ENCODE results near the gene TAOK2. TPM values are rescaled to one million over a fixed set of nuclear protein-coding genes. Genes with fewer than 3 reads are reported as not detected.

Gene TAOK2
- total and polyA plus RNA-seq, 9 donors, result 28.0 to 43.3 (median 37.8) TPM

GRCh38 chr16:29962344-29962994 lies 11.2 kb upstream of the TAOK2 start:
- H3K9me3 ChIP-seq (replicated peaks; ENCODE audit: control insufficient read depth, low read depth, low read length), result no peaks in the 10 kb centered on the region
- H3K36me3 ChIP-seq (ENCODE audit: control insufficient read depth, insufficient read depth, low read length), result peaks cover 6% of the 10 kb centered on the region
- DNase-seq, result peak; percentile 80
- WGBS (ENCODE audit: insufficient coverage), result 0% methylated on average over 10 of the region's 18 CpGs
- H3K4me3 ChIP-seq (ENCODE audit: low read length), result peak overlapping the region; percentile 64
- H3K4me1 ChIP-seq (ENCODE audit: control insufficient read depth, insufficient read depth, low read length), result peaks cover 11% of the 10 kb centered on the region
- H3K27me3 ChIP-seq (ENCODE audit: control insufficient read depth, insufficient read depth, low read length), result no peaks in the 10 kb centered on the region
- peak overlapping the region; percentile 82 for H3K27ac ChIP-seq (ENCODE audit: low read length)

- Histone ChIP-seq H3K27ac (ENCODE audit: low read length) (peak overlapping the region; percentile 82), H3K36me3 (ENCODE audit: control insufficient read depth, insufficient read depth, low read length) (peaks cover 11% of the 10 kb centered on the region), H3K27me3 (ENCODE audit: control insufficient read depth, insufficient read depth, low read length) (no peaks in the 10 kb centered on the region), H3K4me1 (ENCODE audit: control insufficient read depth, insufficient read depth, low read length) (peaks cover 11% of the 10 kb centered on the region), H3K4me3 (ENCODE audit: low read length) (peak overlapping the region; percentile 64), H3K9me3 (replicated peaks; ENCODE audit: control insufficient read depth, low read depth, low read length) (no peaks in the 10 kb centered on the region)
- WGBS (ENCODE audit: insufficient coverage), result 87% methylated on average over 12 of the region's 14 CpGs
- no peak for DNase-seq
These were observed 10.5 kb upstream of the TAOK2 start for GRCh38 chr16:29963021-29963743.

- no peak for DNase-seq
- Histone ChIP-seq H3K4me1 (ENCODE audit: control insufficient read depth, insufficient read depth, low read length) (peaks cover 3% of the 10 kb centered on the region), H3K27me3 (ENCODE audit: control insufficient read depth, insufficient read depth, low read length) (no peaks in the 10 kb centered on the region), H3K4me3 (ENCODE audit: low read length) (no peak overlapping the region), H3K36me3 (ENCODE audit: control insufficient read depth, insufficient read depth, low read length) (peaks cover 29% of the 10 kb centered on the region), H3K9me3 (replicated peaks; ENCODE audit: control insufficient read depth, low read depth, low read length) (peaks cover 4% of the 10 kb centered on the region), H3K27ac (ENCODE audit: low read length) (no peak overlapping the region)
- WGBS (ENCODE audit: insufficient coverage), result 82% methylated on average over 2 of the region's 4 CpGs
These were observed 5.5 kb upstream of the TAOK2 start for GRCh38 chr16:29968205-29968604.

GRCh38 chr16:29971304-29971703 lies 2.4 kb upstream of the TAOK2 start:
- no peak overlapping the region for H3K4me3 ChIP-seq (ENCODE audit: low read length)
- H3K27ac ChIP-seq (ENCODE audit: low read length), result no peak overlapping the region
- H3K27me3 ChIP-seq (ENCODE audit: control insufficient read depth, insufficient read depth, low read length), result no peaks in the 10 kb centered on the region
- peaks cover 26% of the 10 kb centered on the region for H3K36me3 ChIP-seq (ENCODE audit: control insufficient read depth, insufficient read depth, low read length)
- H3K4me1 ChIP-seq (ENCODE audit: control insufficient read depth, insufficient read depth, low read length), result peaks cover 23% of the 10 kb centered on the region
- no peak for DNase-seq
- no CpG with 5 or more reads among the region's 8 CpGs for WGBS (ENCODE audit: insufficient coverage)
- peaks cover 5% of the 10 kb centered on the region for H3K9me3 ChIP-seq (replicated peaks; ENCODE audit: control insufficient read depth, low read depth, low read length)

GRCh38 chr16:29972500-29972899 lies 1.2 kb upstream of the TAOK2 start:
- Histone ChIP-seq H3K9me3 (replicated peaks; ENCODE audit: control insufficient read depth, low read depth, low read length) (peaks cover 5% of the 10 kb centered on the region), H3K4me3 (ENCODE audit: low read length) (no peak overlapping the region), H3K36me3 (ENCODE audit: control insufficient read depth, insufficient read depth, low read length) (peaks cover 24% of the 10 kb centered on the region), H3K27me3 (ENCODE audit: control insufficient read depth, insufficient read depth, low read length) (no peaks in the 10 kb centered on the region), H3K4me1 (ENCODE audit: control insufficient read depth, insufficient read depth, low read length) (peaks cover 35% of the 10 kb centered on the region), H3K27ac (ENCODE audit: low read length) (no peak overlapping the region)
- WGBS (ENCODE audit: insufficient coverage), result 100% methylated on average over 1 of the region's 1 CpG
- DNase-seq, result no peak

- Histone ChIP-seq H3K4me3 (ENCODE audit: low read length) (no peak overlapping the region), H3K9me3 (replicated peaks; ENCODE audit: control insufficient read depth, low read depth, low read length) (peaks cover 5% of the 10 kb centered on the region), H3K36me3 (ENCODE audit: control insufficient read depth, insufficient read depth, low read length) (peaks cover 26% of the 10 kb centered on the region), H3K4me1 (ENCODE audit: control insufficient read depth, insufficient read depth, low read length) (peaks cover 38% of the 10 kb centered on the region), H3K27me3 (ENCODE audit: control insufficient read depth, insufficient read depth, low read length) (no peaks in the 10 kb centered on the region), H3K27ac (ENCODE audit: low read length) (peak overlapping the region; percentile 60)
- 53% methylated on average over 6 of the region's 6 CpGs for WGBS (ENCODE audit: insufficient coverage)
- no peak for DNase-seq
These were observed 680 bp upstream of the TAOK2 start for GRCh38 chr16:29972992-29973383.

GRCh38 chr16:29974291-29975133 lies 844 bp downstream of the TAOK2 start:
- H3K9me3 ChIP-seq (replicated peaks; ENCODE audit: control insufficient read depth, low read depth, low read length), result peaks cover 5% of the 10 kb centered on the region
- peak overlapping the region; percentile 100 for H3K4me3 ChIP-seq (ENCODE audit: low read length)
- peaks cover 43% of the 10 kb centered on the region for H3K4me1 ChIP-seq (ENCODE audit: control insufficient read depth, insufficient read depth, low read length)
- H3K27ac ChIP-seq (ENCODE audit: low read length), result peak overlapping the region; percentile 97
- H3K27me3 ChIP-seq (ENCODE audit: control insufficient read depth, insufficient read depth, low read length), result no peaks in the 10 kb centered on the region
- DNase-seq, result peak; percentile 56
- H3K36me3 ChIP-seq (ENCODE audit: control insufficient read depth, insufficient read depth, low read length), result peaks cover 33% of the 10 kb centered on the region
- 0% methylated on average over 19 of the region's 31 CpGs for WGBS (ENCODE audit: insufficient coverage)

- Histone ChIP-seq H3K36me3 (ENCODE audit: control insufficient read depth, insufficient read depth, low read length) (peaks cover 36% of the 10 kb centered on the region), H3K9me3 (replicated peaks; ENCODE audit: control insufficient read depth, low read depth, low read length) (peaks cover 5% of the 10 kb centered on the region), H3K4me1 (ENCODE audit: control insufficient read depth, insufficient read depth, low read length) (peaks cover 43% of the 10 kb centered on the region), H3K27ac (ENCODE audit: low read length) (peak overlapping the region; percentile 97), H3K27me3 (ENCODE audit: control insufficient read depth, insufficient read depth, low read length) (no peaks in the 10 kb centered on the region), H3K4me3 (ENCODE audit: low read length) (peak overlapping the region; percentile 100)
- no peak for DNase-seq
- WGBS (ENCODE audit: insufficient coverage), result 71% methylated on average over 4 of the region's 5 CpGs
These were observed 1.5 kb downstream of the TAOK2 start for GRCh38 chr16:29975134-29975538.

- Histone ChIP-seq H3K4me1 (ENCODE audit: control insufficient read depth, insufficient read depth, low read length) (peaks cover 43% of the 10 kb centered on the region), H3K27ac (ENCODE audit: low read length) (peak overlapping the region; percentile 97), H3K36me3 (ENCODE audit: control insufficient read depth, insufficient read depth, low read length) (peaks cover 43% of the 10 kb centered on the region), H3K4me3 (ENCODE audit: low read length) (peak overlapping the region; percentile 100), H3K9me3 (replicated peaks; ENCODE audit: control insufficient read depth, low read depth, low read length) (peaks cover 5% of the 10 kb centered on the region), H3K27me3 (ENCODE audit: control insufficient read depth, insufficient read depth, low read length) (no peaks in the 10 kb centered on the region)
- no peak for DNase-seq
- 13% methylated on average over 4 of the region's 6 CpGs for WGBS (ENCODE audit: insufficient coverage)
These were observed 2.3 kb downstream of the TAOK2 start for GRCh38 chr16:29975811-29976511.

Data from muscle of leg (tissue), 11 donors.